ENCODE measurements around the gene ZKSCAN3. TPM values are rescaled to one million over a fixed set of nuclear protein-coding genes. Genes with fewer than 3 reads are reported as not detected.

Gene ZKSCAN3
- total and polyA plus RNA-seq, 10 of the 15 experiments (the other 5 are each of a cell fraction or from before 2014, with no cell fraction given) = 0.86 to 4.3 (median 3.1) TPM

DNA sequence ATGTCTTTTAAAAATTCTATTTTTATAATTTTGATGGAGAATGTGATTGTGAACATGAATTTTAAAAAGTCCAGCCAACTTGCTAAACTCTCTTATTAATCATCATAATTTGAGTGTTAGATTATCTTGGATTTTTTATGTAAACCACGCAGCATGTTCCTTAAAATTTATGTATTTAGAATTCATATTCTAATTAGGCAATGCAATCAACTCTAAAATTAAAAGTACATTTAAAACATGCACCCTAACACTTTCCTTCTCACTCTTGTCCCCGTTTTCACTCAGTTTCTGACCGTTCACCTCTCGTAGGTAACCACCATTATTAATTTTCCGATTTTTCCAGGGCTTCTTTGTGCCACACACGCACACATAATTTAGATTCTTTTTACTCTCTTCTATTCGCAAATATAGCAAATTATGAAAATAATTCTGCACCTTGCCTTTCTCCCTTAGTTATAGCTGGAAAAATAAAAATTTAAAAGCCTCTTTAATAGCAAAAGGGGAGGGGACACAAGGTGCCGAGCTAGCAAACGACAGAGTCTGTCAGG, 329 bp upstream of the ZKSCAN3 start:
- peak overlapping the region; percentile 93 for H3K4me3 ChIP-seq
- H3K9ac ChIP-seq (ENCODE audit: control insufficient read depth, insufficient read depth, low read length) = peak overlapping the region; percentile 60
- no peaks in the 10 kb centered on the region for H3K4me1 ChIP-seq (ENCODE audit: control insufficient read depth, insufficient read depth, low read length)
- H2AFZ ChIP-seq (ENCODE audit: control insufficient read depth, low read depth, low read length) = peak overlapping the region; percentile 95
- DNase-seq (ENCODE audit: low read depth, low spot score) = no peak
- intact Hi-C loops (cut with micrococcal nuclease; ENCODE audit: unreplicated experiment) (loop anchor here (5.0 kb wide), 1 partner anchor 67 kb away; the partner anchor contains the start of gene PGBD1), in situ Hi-C loops (cut with MboI) (loop anchor here (25.0 kb wide), 1 partner anchor 1687 kb away; the partner anchor contains the start of gene ZNF322)
- WGBS (ENCODE audit: insufficient coverage, insufficient replicate concordance, low lambda C conversion rate, missing lambda C conversion rate) = under 1% methylated on average over 9 of the region's 9 CpGs
- ChIA-PET RAD21 (ENCODE audit: unreplicated experiment) (interaction anchor here (0.6 to 1.6 kb wide), 5 partner anchors 12 to 208 kb away, joined by 3 to 6 read pairs (median 4); partner anchors contain the start of genes PGBD1, ZKSCAN8 and ZSCAN26), POLR2A (interaction anchor here (1.2 to 1.7 kb wide), 2 partner anchors 13 to 208 kb away, joined by 4 to 8 read pairs; partner anchors contain the start of genes ZKSCAN8 and ZSCAN31), SMC1A (ENCODE audit: uncharacterized antibody, unreplicated experiment) (interaction anchor here (0.5 to 3.9 kb wide), 7 partner anchors 12 to 451 kb away, joined by 3 to 19 read pairs (median 3); partner anchors contain the start of genes PGBD1 and ZSCAN26), CTCF (interaction anchor here (0.9 kb wide), 1 partner anchor 34 kb away, joined by 8 read pairs; no protein-coding TSS in a partner anchor)
- no peaks in the 10 kb centered on the region for H4K20me1 ChIP-seq (ENCODE audit: control insufficient read depth, insufficient read depth)
- peak overlapping the region; percentile 61 for H3K27ac ChIP-seq (ENCODE audit: control insufficient read depth, insufficient read depth)
- ATAC-seq = peak; percentile 9
- no TSS peak for BruUV-seq (replicated peaks)
- H3K27me3 ChIP-seq (replicated peaks in 1 of 2; ENCODE audit: control insufficient read depth in 2 of 2, insufficient read depth in 2 of 2, low read length in 1 of 2) = no peaks in the 10 kb centered on the region
- no peaks in the 10 kb centered on the region for H3K36me3 ChIP-seq (ENCODE audit: control insufficient read depth in 2 of 2, insufficient read depth in 2 of 2, low read length in 1 of 2)
- peaks cover 15% of the 10 kb centered on the region for H3K79me2 ChIP-seq (ENCODE audit: control insufficient read depth, insufficient read depth, low read length)
- H3K4me2 ChIP-seq (ENCODE audit: control insufficient read depth, insufficient read depth) = peak overlapping the region; percentile 90
- no peak for TF ChIP-seq ATF7 (IDR thresholded peaks at IDR 0.05; ENCODE audit: low read depth)
- 0 out of 2 replicates have a peak, but pooled peaks have one; percentile 16 for TF ChIP-seq JUNB (IDR thresholded peaks at IDR 0.05)
- TF ChIP-seq SREBF2 (IDR thresholded peaks at IDR 0.05; ENCODE audit: low read length) = no peak
- TF ChIP-seq STAT1 (conservative IDR thresholded peaks at IDR 0.05) = no peak
- TF ChIP-seq ZNF217 (IDR thresholded peaks at IDR 0.05) = no peak
- TF ChIP-seq TARDBP (IDR thresholded peaks at IDR 0.05; ENCODE audit: borderline replicate concordance) = no peak
- TF ChIP-seq NFIC (IDR thresholded peaks at IDR 0.05; ENCODE audit: low read depth, low read length) = peak; percentile 56; the same call in 1 of the 2 replicates
- TF ChIP-seq RAD51 (IDR thresholded peaks at IDR 0.05) = 0 out of 2 replicates have a peak, but pooled peaks have one; percentile 29
- FAIRE-seq = peak; percentile 70
- H3K9me3 ChIP-seq (replicated peaks; ENCODE audit: control insufficient read depth, insufficient read depth, low read length) = no peaks in the 10 kb centered on the region; the same call in 2 of the 3 replicates

All from GM12878 (cell line).